Muscle layer of colon (tissue), 2 donors: ENCODE measurements around the gene LMO1.

Experiments used
- H3K27ac ChIP-seq: one replicate; pipeline ENCODE4 v1.7.0; 2013; ENCODE audit warnings: low read depth, mild to moderate bottlenecking, low read length, moderate library complexity
- H3K27me3 ChIP-seq, 2 donors: one replicate each; pipeline ENCODE4 v1.7.0; 2013; ENCODE audit warnings: low read length in 2 of 2, mild to moderate bottlenecking in 2 of 2; ENCODE audit not compliant: insufficient read depth in 2 of 2, control insufficient read depth in 1 of 2
- H3K36me3 ChIP-seq: one replicate; pipeline ENCODE4 v1.7.0; 2013; ENCODE audit warnings: mild to moderate bottlenecking, low read length; ENCODE audit not compliant: insufficient read depth
- H3K4me1 ChIP-seq: one replicate; pipeline ENCODE4 v1.7.0; 2013; ENCODE audit warnings: mild to moderate bottlenecking, low read length; ENCODE audit not compliant: insufficient read depth
- H3K4me3 ChIP-seq, 2 donors: one replicate each; pipeline ENCODE4 v1.7.0; 2013; ENCODE audit warnings: low read length in 2 of 2, low read depth in 1 of 2, mild to moderate bottlenecking in 1 of 2, moderate library complexity in 1 of 2
- H3K9ac ChIP-seq: one replicate; pipeline ENCODE4 v1.7.0; 2013; ENCODE audit warnings: low read length
- H3K9me3 ChIP-seq: one replicate; pipeline ENCODE4 v1.7.0; 2013; ENCODE audit warnings: mild to moderate bottlenecking, low read length
- donor health status: abdominal sarcoma.
- donor health status: Adenocarcinoma of cecum.

Gene LMO1

GRCh38 chr11:8263769-8264410 is at the start of gene LMO1:
LMO1 (minus strand) TSS chr11:8263878; CDS start chr11:8263362, 516 bp downstream.
- peak within 1 kb of the TSS; percentile 14 for H3K27ac ChIP-seq
- peaks cover 24 to 45% of the 10 kb centered on the region in 2 donors for H3K27me3 ChIP-seq

GRCh38 chr11:8312986-8313385 is 49.3 kb upstream of the LMO1 start:
- Histone ChIP-seq H3K27ac (no peak overlapping the region), H3K9me3 (no peaks in the 10 kb centered on the region), H3K27me3 (no peaks in the 10 kb centered on the region), H3K4me1 (peaks cover 27% of the 10 kb centered on the region), H3K36me3 (no peaks in the 10 kb centered on the region), H3K4me3 (no peak overlapping the region), H3K9ac (no peak overlapping the region)

More at GRCh38 chr11:8263769-8264410, at the start of gene LMO1:
- Histone ChIP-seq H3K4me1 (peaks cover 7% of the 10 kb centered on the region), H3K36me3 (no peaks in the 10 kb centered on the region), H3K9me3 (no peaks in the 10 kb centered on the region), H3K9ac (no peak within 1 kb of the TSS), H3K4me3 (peak within 1 kb of the TSS; percentile 37 to 57)

GRCh38 chr11:8311366-8311765 is 47.7 kb upstream of the LMO1 start:
- H3K27me3 ChIP-seq = no peaks in the 10 kb centered on the region
- no peak overlapping the region for H3K4me3 ChIP-seq
- H3K4me1 ChIP-seq = peaks cover 12% of the 10 kb centered on the region
- H3K9ac ChIP-seq = no peak overlapping the region
- no peaks in the 10 kb centered on the region for H3K9me3 ChIP-seq
- no peak overlapping the region for H3K27ac ChIP-seq
- no peaks in the 10 kb centered on the region for H3K36me3 ChIP-seq

- Histone ChIP-seq H3K9me3 (no peaks in the 10 kb centered on the region), H3K4me1 (peaks cover 7% of the 10 kb centered on the region), H3K9ac (no peak overlapping the region), H3K4me3 (no peak overlapping the region), H3K27me3 (no peaks in the 10 kb centered on the region), H3K36me3 (no peaks in the 10 kb centered on the region), H3K27ac (no peak overlapping the region)
Observed at GRCh38 chr11:8310743-8311298, 47.1 kb upstream of the LMO1 start.

GRCh38 chr11:8309862-8310261 is 46.2 kb upstream of the LMO1 start:
- peaks cover under 1% of the 10 kb centered on the region for H3K4me1 ChIP-seq
- H3K9me3 ChIP-seq = no peaks in the 10 kb centered on the region
- H3K36me3 ChIP-seq = no peaks in the 10 kb centered on the region
- no peak overlapping the region for H3K9ac ChIP-seq
- H3K27ac ChIP-seq = no peak overlapping the region
- H3K27me3 ChIP-seq = no peaks in the 10 kb centered on the region
- H3K4me3 ChIP-seq = no peak overlapping the region

GRCh38 chr11:8309311-8309710 is 45.6 kb upstream of the LMO1 start:
- H3K4me3 ChIP-seq = no peak overlapping the region
- H3K9me3 ChIP-seq = no peaks in the 10 kb centered on the region
- no peak overlapping the region for H3K27ac ChIP-seq
- no peaks in the 10 kb centered on the region for H3K4me1 ChIP-seq
- no peaks in the 10 kb centered on the region for H3K36me3 ChIP-seq
- H3K27me3 ChIP-seq = no peaks in the 10 kb centered on the region
- H3K9ac ChIP-seq = no peak overlapping the region

- no peak overlapping the region for H3K27ac ChIP-seq
- no peaks in the 10 kb centered on the region for H3K9me3 ChIP-seq
- no peaks in the 10 kb centered on the region for H3K27me3 ChIP-seq
- H3K4me1 ChIP-seq = no peaks in the 10 kb centered on the region
- no peak overlapping the region for H3K4me3 ChIP-seq
- H3K9ac ChIP-seq = no peak overlapping the region
- H3K36me3 ChIP-seq = no peaks in the 10 kb centered on the region
Observed at GRCh38 chr11:8307601-8308000, 43.9 kb upstream of the LMO1 start.

GRCh38 chr11:8301622-8302021 is 37.9 kb upstream of the LMO1 start:
- H3K36me3 ChIP-seq = no peaks in the 10 kb centered on the region
- no peak overlapping the region for H3K4me3 ChIP-seq
- H3K4me1 ChIP-seq = no peaks in the 10 kb centered on the region
- H3K9ac ChIP-seq = no peak overlapping the region
- no peak overlapping the region for H3K27ac ChIP-seq
- H3K9me3 ChIP-seq = no peaks in the 10 kb centered on the region
- H3K27me3 ChIP-seq = no peaks in the 10 kb centered on the region

- Histone ChIP-seq H3K27me3 (no peaks in the 10 kb centered on the region), H3K4me3 (no peak overlapping the region), H3K4me1 (no peaks in the 10 kb centered on the region), H3K9ac (no peak overlapping the region), H3K9me3 (no peaks in the 10 kb centered on the region), H3K27ac (no peak overlapping the region), H3K36me3 (no peaks in the 10 kb centered on the region)
Observed at GRCh38 chr11:8298801-8299786, 35.4 kb upstream of the LMO1 start.

- Histone ChIP-seq H3K9ac (no peak overlapping the region), H3K4me3 (no peak overlapping the region), H3K27me3 (no peaks in the 10 kb centered on the region), H3K27ac (no peak overlapping the region), H3K36me3 (no peaks in the 10 kb centered on the region), H3K4me1 (no peaks in the 10 kb centered on the region), H3K9me3 (no peaks in the 10 kb centered on the region)
Observed at GRCh38 chr11:8297781-8298440, 34.2 kb upstream of the LMO1 start.

- H3K27me3 ChIP-seq = no peaks in the 10 kb centered on the region
- no peaks in the 10 kb centered on the region for H3K36me3 ChIP-seq
- no peaks in the 10 kb centered on the region for H3K9me3 ChIP-seq
- no peak overlapping the region for H3K9ac ChIP-seq
- no peaks in the 10 kb centered on the region for H3K4me1 ChIP-seq
- H3K27ac ChIP-seq = no peak overlapping the region
- no peak overlapping the region for H3K4me3 ChIP-seq
Observed at GRCh38 chr11:8296872-8297271, 33.2 kb upstream of the LMO1 start.
